NCI-H1436 treated with DMSO at 0.1 percent for 48 hours (cell line): Measurements from ENCODE around the gene FAM184B.
"Not testable (repeated sequence)": the region's sequence is repeated elsewhere in the genome, so short reads cannot be mapped to it uniquely, and the experiment has no call there.

Experiments used
- DNase-seq: peaks from one replicate; lab custom pipeline; 2025; lab: John Stamatoyannopoulos, UW

FAM184B gene

DNA sequence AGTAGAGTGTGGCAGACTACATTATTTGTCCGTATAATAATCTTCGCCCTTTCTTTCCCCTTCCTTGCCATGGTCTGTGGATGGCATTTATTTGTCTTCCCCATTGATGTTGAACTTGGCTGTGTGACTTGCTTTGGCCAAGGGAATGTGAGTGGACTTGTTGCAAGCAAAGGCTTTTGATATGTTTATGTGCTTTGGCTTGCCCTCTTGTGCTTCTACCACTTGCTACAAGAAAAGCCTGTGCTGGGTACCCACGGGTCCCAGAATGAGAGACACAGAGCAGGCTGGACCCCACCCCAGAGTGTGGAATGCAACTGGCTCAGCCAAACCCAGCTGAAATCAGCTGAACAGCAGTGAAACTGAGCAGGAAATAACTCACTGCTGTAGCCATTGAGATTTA, 63.0 kb downstream of the FAM184B start:
- no peak for DNase-seq

DNA sequence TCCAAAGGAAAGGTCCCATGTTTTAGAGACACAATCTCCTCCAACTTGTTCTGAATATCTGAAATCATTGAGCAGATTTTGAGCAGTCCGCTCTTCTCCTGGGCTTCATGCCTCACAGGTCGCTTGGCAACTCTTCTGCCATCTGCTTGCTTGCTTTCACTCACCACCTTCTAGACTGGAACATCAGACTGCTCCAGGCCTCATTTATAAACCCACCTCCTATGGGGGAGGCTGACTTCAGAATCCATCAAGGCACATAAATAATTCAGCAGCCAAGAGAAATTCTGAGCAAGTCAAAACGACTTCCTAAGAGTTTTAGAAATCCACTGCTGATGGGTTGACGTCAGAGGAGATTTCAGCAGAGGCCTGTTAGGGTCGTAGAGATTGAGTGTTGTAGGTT, 64.1 kb downstream of the FAM184B start:
- no peak for DNase-seq

DNA sequence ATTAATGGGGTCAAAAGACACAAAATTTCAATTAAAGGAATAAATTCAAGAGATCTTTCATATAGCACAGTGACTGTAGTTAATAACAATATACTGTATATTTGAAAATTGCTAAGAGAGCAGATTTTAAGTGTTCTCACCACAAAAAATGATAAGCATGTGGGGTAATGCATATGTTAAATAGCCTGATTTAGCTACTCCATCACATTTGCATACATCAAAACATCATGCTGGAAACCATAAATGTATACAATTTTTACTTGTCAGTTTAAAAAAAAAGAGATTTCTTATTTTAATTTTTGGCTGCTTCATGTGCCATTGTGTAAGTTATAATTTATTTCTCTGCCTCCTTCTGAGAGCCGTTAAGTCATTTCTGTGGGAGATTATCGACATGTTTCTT, 65.9 kb downstream of the FAM184B start:
- no peak for DNase-seq

DNA sequence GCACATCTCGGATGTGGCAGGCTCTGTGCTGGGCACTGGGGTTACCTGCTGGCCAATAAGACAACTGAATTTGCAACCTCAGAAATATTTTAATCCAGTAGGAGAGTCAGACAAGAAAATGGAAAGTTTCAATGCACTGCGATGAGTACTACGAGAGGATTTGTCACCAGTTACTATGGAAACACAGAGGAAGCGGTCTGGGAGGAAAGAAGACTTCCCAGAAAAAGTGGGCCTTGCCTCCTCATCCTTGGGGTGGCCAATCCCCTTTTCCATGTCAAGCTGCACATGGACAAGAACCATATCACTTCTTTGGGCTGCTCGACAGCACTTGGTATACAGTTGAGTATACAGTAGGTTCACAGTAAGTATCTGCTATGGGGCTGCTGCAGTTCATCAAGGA, 67.6 kb downstream of the FAM184B start:
- no peak for DNase-seq

DNA sequence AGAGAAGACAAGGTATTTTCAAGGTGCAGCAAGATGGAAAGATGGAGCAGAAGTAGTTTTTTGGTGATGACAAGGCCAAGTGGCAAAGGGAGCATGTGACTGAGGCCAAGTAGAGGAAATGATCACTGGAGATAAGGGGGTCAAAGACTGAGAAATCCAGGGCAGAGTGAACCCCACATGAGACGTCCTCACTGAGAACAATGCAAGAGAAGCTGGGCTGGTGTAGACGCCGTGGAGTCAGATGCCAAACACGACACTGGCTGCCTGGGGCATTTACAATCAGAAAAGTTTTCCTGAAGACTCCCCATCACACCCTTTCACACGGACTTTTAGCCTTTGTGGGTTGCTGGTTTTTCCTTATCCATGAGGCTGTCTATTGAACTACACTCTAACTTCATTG, 69.3 kb downstream of the FAM184B start:
- no peak for DNase-seq

- DNase-seq: not testable (repeated sequence)
Observed at GRCh38 chr4:17711206-17711605, 70.2 kb downstream of the FAM184B start.

GRCh38 chr4:17709763-17710068, 71.7 kb downstream of the FAM184B start:
- DNase-seq: no peak

DNA sequence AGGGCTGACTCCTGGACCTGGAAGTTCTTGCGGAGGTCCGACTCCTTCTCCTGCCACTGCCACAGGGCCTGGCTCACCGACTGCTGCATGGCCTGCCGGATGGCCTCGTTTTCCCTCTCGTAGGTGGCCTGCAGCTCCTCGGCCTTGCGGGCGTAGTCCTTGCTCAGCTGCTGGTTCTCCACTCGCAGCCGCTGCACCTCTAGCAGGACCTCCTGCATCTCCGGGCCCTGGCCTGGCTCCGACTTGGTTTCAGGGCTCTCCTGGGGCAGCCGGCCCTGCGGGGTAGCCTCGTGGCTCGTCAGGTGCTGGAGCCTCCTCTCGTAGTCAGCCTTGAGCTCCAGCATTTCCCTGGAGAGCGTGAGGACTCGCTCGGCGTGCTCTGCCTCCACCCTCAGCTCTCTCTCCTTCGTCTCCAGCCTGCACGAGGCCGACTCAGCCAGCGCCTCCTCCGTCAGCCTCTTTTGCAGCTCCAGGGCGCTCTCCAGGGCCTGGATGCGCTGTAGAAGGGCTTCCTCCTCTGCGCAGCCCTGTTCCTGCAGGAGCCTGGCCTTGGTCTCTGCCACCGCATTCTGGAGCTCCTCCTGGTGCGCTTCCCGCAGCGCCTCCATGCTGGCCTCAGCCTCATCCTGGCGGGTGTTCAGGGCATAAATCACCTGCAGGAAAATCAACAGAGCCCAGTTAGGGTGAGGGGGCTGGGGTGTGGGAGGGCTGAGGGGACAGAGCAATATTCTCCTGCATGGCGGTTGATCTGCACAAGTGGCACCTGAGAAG, 72.2 kb downstream of the FAM184B start:
- no peak for DNase-seq

GRCh38 chr4:17707671-17708070, 73.8 kb downstream of the FAM184B start:
- DNase-seq: no peak

DNA sequence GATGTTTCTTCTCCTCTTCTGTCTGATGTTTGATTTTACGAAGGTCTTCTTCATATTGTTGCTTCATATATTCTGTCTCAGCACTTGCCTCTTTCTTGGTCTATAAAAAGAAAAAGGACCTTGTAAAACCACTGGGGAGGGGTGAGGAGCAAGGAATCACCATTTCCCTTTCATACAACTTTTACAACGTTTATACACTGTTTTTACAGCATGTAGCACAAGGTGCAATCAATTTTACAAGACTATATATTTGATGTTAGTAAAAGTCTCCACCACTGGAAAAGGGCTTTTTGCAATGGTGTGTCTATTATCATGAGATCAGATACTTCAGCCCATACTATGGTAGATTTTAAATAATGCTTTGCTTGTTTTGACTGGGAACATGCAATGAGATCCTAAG, 76.3 kb downstream of the FAM184B start:
- no peak for DNase-seq

GRCh38 chr4:17704020-17704650, 77.3 kb downstream of the FAM184B start:
- no peak for DNase-seq

GRCh38 chr4:17702641-17703040, 78.8 kb downstream of the FAM184B start:
- no peak for DNase-seq

DNA sequence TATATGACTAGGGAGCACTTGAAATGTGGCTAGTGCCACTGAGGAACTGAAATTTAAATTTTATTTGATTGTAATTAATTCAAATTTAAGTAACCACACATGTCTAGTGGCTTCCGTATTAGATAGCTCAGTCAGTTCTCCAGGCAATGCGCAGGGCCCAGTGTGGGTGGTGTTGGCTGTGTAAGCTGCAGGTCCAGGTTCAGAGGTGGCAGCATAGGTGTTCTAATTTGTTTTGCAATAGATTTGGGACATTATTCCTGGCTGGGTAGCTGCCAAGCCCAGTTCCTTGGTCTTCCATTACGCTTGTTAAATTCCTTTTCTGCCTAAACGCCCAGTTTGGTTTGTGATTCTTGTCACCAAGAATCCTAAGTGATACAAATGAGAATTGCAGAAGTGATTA, 79.5 kb downstream of the FAM184B start:
- DNase-seq: no peak

- no peak for DNase-seq
Observed at GRCh38 chr4:17701138-17701839, 80.1 kb downstream of the FAM184B start.

GRCh38 chr4:17699380-17699779, 82.0 kb downstream of the FAM184B start:
- DNase-seq: no peak

DNA sequence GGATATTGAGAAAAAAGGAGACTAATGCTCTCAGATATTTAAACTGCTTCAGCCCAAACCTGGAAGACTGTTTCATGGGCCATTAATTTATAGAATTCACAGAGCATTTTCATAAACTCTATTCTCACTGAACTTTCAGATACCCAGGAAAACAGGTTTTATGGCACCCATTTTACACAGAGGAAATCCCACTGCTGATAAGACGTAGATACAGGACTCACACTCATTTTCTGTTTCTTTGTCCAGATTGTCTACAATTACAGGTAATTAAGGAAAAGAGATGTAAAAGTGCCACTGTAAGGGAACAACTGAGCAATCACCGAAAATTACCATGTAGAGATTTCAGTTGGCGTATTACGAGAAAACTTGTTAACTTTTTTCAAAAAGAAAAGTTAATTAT, 83.3 kb downstream of the FAM184B start:
- no peak for DNase-seq

DNA sequence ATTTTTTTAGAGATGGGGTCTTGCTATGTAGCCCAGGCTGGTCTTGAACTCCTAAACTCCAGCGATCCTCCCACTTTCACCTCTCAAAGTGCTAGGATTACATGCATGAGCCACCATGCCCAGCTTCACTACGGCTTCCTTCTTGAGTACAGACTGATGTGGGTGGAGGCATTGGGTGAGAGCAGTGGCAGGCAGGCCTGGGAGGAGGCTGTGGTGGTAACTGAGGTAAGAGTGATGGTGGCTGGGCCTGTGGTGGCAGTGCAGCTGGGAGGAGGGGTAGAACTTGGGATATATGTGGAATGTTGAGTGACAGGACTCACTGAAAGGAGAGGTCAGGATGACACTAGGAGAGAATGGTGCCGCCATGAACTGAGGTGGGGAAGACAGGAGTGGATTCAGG, 86.1 kb downstream of the FAM184B start:
- DNase-seq: no peak

GRCh38 chr4:17694552-17694951, 86.9 kb downstream of the FAM184B start:
- DNase-seq: no peak

DNA sequence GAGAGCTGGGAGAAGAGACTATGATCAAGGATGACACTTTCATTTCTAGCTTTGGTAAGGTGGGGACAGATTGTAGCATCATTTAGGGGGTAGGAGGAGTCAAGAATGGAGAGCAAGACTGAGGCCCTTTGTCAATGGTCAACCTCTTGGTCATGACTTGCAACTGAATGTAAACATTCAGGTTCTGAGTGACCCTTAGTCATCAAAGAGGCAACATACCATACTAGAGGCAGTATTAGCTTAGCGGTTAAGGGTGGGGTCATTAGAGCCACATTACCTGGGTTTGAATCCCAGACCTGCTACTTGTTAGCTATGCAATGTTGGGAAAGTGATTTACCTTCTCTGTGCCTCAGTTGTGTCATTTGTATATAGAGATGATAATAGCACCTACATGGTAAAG, 90.5 kb downstream of the FAM184B start:
- DNase-seq: no peak

DNA sequence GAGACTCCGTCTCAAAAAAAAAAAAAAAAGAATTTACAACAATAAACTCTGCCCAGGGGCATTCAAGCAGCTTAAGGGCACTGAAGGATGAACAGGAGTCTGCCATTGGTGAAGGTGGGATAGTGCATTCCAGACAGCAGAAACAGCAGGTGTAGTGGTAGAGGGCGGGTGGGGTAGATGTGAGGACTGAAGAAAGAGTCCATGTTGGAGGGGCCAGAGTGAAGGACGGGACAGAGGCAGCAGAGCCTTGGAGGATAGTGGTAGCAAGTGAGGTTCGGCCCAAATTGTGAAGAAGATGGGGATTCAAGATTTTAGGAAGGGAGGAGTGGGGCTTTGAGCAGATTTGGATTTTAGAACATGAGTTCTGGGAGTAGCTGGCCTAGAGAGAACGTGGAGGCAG, 91.3 kb downstream of the FAM184B start:
- DNase-seq: no peak

GRCh38 chr4:17688011-17688441, 93.4 kb downstream of the FAM184B start:
- no peak for DNase-seq

- no peak for DNase-seq
Observed at GRCh38 chr4:17687237-17687857, 94.1 kb downstream of the FAM184B start.

DNA sequence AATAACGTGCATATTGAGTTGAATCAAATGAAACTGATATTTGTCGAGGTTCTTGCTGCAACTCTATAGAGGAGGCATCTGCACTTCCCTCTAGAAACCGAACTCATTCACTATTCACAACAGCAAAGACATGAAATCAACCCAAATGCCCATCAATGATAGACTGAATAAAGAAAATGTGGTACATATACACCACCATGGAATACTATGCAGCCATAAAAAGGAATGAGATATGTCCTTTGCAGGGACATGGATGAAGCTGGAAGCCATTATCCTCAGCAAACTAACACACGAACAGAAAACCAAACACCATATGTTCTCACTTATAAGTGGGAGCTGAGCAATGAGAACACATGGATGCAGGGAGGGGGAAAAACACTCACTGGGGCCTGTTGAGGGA, 96.8 kb downstream of the FAM184B start:
- DNase-seq: not testable (repeated sequence)
